A673 (cell line): Measurements from ENCODE around the gene CCDC88C. TPM values are rescaled to one million over a fixed set of nuclear protein-coding genes. Genes with fewer than 3 reads are reported as not detected.

Experiments
- BruUV-seq: library from RNA; stranded (reverse); fragments of 400-500 nt; replicated peaks from 2 replicates; lab custom pipeline; 2021; lab: Mats Ljungman, UMichigan
- CTCF ChIA-PET: fragments of 300-600 bp; sonication (Branson Sonifier 250); formaldehyde crosslinking; loops from one replicate; lab custom pipeline; 2022; ENCODE audit warnings: antibody characterized with exemption; lab: Charles Lee
- POLR2A ChIA-PET: fragments of 300-600 bp; sonication (Branson Sonifier 250); formaldehyde crosslinking; loops from one replicate; lab custom pipeline; 2022; ENCODE audit warnings: antibody characterized with exemption; ENCODE audit not compliant: low non-redundant PET; lab: Charles Lee
- DNase-seq: peaks from one replicate; pipeline ENCODE4 v3.0.0-alpha.2; 2015; ENCODE audit warnings: low spot score
- H3K27ac ChIP-seq: fragments of 200-600 bp; sonication (generic); 2 replicates; pipeline ENCODE4 v1.5.1; 2016; ENCODE audit warnings: mixed run types, low read depth, mild to moderate bottlenecking, mixed read lengths, antibody characterized with exemption, low read length; ENCODE audit not compliant: poor library complexity, severe bottlenecking
- H3K27me3 ChIP-seq: fragments of 200-600 bp; sonication (generic); replicated peaks from 2 replicates; pipeline ENCODE4 v1.6.1; 2017; ENCODE audit warnings: mixed run types, low read depth, mild to moderate bottlenecking, mixed read lengths, antibody characterized with exemption, low read length; ENCODE audit not compliant: insufficient read depth, poor library complexity
- H3K36me3 ChIP-seq: fragments of 200-600 bp; sonication (generic); 2 replicates; pipeline ENCODE4 v1.6.1; 2016; ENCODE audit warnings: mixed run types, mild to moderate bottlenecking, mixed read lengths, antibody characterized with exemption, low read length; ENCODE audit not compliant: insufficient read depth, poor library complexity, severe bottlenecking
- H3K4me1 ChIP-seq: fragments of 200-600 bp; sonication (generic); 2 replicates; pipeline ENCODE4 v1.6.1; 2017; ENCODE audit warnings: mixed run types, mild to moderate bottlenecking, mixed read lengths, antibody characterized with exemption, low read length; ENCODE audit not compliant: insufficient read depth, poor library complexity, severe bottlenecking
- H3K4me3 ChIP-seq: fragments of 200-600 bp; sonication (generic); 2 replicates; pipeline ENCODE4 v1.5.1; 2016; ENCODE audit warnings: low read depth, mixed run types, mild to moderate bottlenecking, mixed read lengths, low read length; ENCODE audit not compliant: poor library complexity, severe bottlenecking
- H3K9me3 ChIP-seq: fragments of 200-600 bp; sonication (generic); 2 replicates; pipeline ENCODE4 v1.6.1; 2016; ENCODE audit warnings: mixed run types, low read depth, mild to moderate bottlenecking, mixed read lengths, antibody characterized with exemption, low read length; ENCODE audit not compliant: poor library complexity, severe bottlenecking
- CTCF ChIP-seq: fragments of 300-800, 200-600 bp; sonication (generic); conservative IDR thresholded peaks from 2 replicates; pipeline ENCODE4 v1.5.1; 2017; ENCODE audit warnings: low read depth, mild to moderate bottlenecking, antibody characterized with exemption, low read length, moderate library complexity, mixed read lengths
- EZH2 ChIP-seq: fragments of 200-600 bp; sonication (generic); IDR thresholded peaks from 2 replicates; pipeline ENCODE4 v1.6.1; 2017; ENCODE audit warnings: borderline replicate concordance, low read depth, mild to moderate bottlenecking, mixed read lengths, antibody characterized with exemption, low read length; ENCODE audit not compliant: poor library complexity, severe bottlenecking
- intact Hi-C: fragments of 100-400 bp; cut with micrococcal nuclease; formaldehyde crosslinking; loops from one replicate; pipeline ENCODE4 v1.10.0; 2022; ENCODE audit not compliant: unreplicated experiment
- total RNA-seq: library from RNA; stranded (reverse); gene quantifications from 2 replicates; pipeline ENCODE4 v1.2.3, GENCODE V29; 2021

CCDC88C gene
- total RNA-seq, 1 experiment from 2014 or later, result 49.1 TPM

DNA sequence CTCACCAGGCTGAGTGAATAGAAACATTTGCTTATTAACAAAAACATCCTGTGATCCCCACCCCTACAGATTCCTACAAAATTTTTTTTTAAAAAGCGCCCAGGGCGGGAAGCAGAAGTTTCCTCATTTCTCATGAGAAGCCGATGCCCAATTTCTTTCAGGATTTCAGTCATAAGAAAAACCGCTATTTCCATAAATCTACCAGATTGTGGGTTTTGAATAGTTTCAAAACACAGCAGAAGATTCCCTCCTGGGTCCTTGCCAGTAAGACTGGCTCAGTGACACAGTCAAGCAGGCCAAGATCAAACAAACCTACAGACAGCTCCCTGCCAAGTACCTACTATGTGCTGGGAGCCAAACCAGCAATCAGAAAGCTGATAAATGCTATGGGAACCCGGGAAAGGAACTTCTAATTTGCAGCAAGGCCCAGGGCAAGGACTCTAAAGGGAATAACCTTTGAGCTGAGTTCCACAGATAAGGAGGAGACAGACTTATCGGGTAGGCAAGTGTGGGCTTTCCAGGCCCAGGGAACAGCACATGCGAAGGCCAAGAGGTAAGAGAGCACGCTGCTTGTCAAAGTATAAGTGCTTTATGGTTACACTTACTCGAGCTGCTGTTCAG is 68.7 kb downstream of the CCDC88C start:
- no peak for DNase-seq
- H3K9me3 ChIP-seq, result no peaks in the 10 kb centered on the region
- intact Hi-C loops, result no loop called here
- no peaks in the 10 kb centered on the region for H3K36me3 ChIP-seq
- BruUV-seq, result no TSS peak
- CTCF ChIA-PET, result no interaction called here
- H3K4me3 ChIP-seq, result no peak overlapping the region
- peak overlapping the region; percentile 27 for H3K27ac ChIP-seq
- peaks cover 32% of the 10 kb centered on the region for H3K4me1 ChIP-seq
- TF ChIP-seq EZH2 (no peak), CTCF (no peak)
- POLR2A ChIA-PET, result no interaction called here
- no peaks in the 10 kb centered on the region for H3K27me3 ChIP-seq

- TF ChIP-seq EZH2, result no peak
- intact Hi-C loops, result no loop called here
- no TSS peak for BruUV-seq
- Histone ChIP-seq H3K4me1 (peaks cover 27% of the 10 kb centered on the region), H3K27me3 (no peaks in the 10 kb centered on the region), H3K36me3 (no peaks in the 10 kb centered on the region), H3K27ac (no peak overlapping the region), H3K9me3 (no peaks in the 10 kb centered on the region), H3K4me3 (no peak overlapping the region)
- POLR2A ChIA-PET, result no interaction called here
- CTCF ChIA-PET, result no interaction called here
- DNase-seq, result no peak
These were observed 70.8 kb downstream of the CCDC88C start for GRCh38 chr14:91346838-91347173.

DNA sequence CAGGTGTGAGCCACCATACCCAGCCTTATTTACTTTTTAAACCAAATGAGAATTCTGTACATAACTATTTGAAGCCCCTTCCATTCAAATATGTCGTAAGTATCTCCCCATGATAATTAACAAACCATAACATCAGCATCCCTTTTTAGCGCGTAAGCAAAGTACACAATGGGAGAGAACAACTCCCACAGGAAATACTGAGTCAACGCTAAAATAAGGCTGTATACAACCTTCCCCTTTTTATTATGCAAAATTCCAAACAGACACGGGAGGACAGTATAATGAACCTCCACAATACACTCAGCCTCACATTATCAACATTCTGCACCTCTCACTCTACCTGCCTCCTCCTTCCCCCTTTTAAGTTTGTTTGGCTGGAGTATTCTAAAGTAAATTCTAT is 73.5 kb downstream of the CCDC88C start:
- POLR2A ChIA-PET, result no interaction called here
- Histone ChIP-seq H3K4me3 (no peak overlapping the region), H3K9me3 (no peaks in the 10 kb centered on the region), H3K36me3 (no peaks in the 10 kb centered on the region), H3K4me1 (peaks cover 19% of the 10 kb centered on the region), H3K27ac (no peak overlapping the region), H3K27me3 (no peaks in the 10 kb centered on the region)
- BruUV-seq, result no TSS peak
- intact Hi-C loops, result no loop called here
- CTCF ChIA-PET, result no interaction called here
- TF ChIP-seq CTCF (no peak), EZH2 (no peak)
- peak; percentile 32 for DNase-seq

DNA sequence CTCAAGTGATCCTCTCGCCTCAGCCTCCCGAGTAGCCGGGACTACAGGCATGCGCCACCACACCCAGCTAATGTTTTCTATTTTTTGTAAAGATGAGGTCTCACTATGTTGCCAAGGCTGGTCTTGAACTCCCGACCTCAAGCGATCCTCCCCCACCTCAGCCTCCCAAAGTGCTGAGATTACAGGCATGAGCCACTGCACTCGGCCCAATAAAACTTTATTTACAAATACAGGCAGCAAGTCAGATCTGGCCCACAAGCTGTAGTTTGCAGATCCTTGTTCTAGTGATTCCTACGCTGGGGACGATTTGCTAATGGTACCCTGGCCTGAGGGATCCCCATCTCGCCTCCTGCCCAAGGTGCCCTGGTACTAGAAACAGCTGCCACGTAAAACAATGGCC is 74.6 kb downstream of the CCDC88C start:
- Histone ChIP-seq H3K36me3 (peaks cover 2% of the 10 kb centered on the region), H3K9me3 (no peaks in the 10 kb centered on the region), H3K4me1 (peaks cover 14% of the 10 kb centered on the region), H3K4me3 (no peak overlapping the region), H3K27me3 (no peaks in the 10 kb centered on the region), H3K27ac (no peak overlapping the region)
- DNase-seq, result no peak
- intact Hi-C loops, result no loop called here
- ChIA-PET POLR2A (no interaction called here), CTCF (no interaction called here)
- no TSS peak for BruUV-seq
- no peak for TF ChIP-seq CTCF
- no peak for TF ChIP-seq EZH2
